H1 (cell line): ENCODE results near the gene CAMK2N2.

Source experiments
- BACH1 ChIP-seq: IDR thresholded peaks from 2 replicates; pipeline ENCODE4 v1.6.1; 2012; ENCODE audit warnings: low read length, improper control_type of control experiment
- EP300 ChIP-seq, 2 experiments: IDR thresholded peaks; 1 replicate in 1 of 2; 2 replicates in 1 of 2; pipeline ENCODE4 v1.6.1; 2011 to 2012; ENCODE audit warnings: low read depth in 2 of 2, low read length in 2 of 2, mild to moderate bottlenecking in 2 of 2, borderline replicate concordance in 1 of 2, inconsistent platforms in 1 of 2, moderate library complexity in 1 of 2
- FOSL1 ChIP-seq: IDR thresholded peaks from 2 replicates; pipeline ENCODE4 v1.6.1; 2011; ENCODE audit warnings: mild to moderate bottlenecking, low read depth, low read length, moderate library complexity; ENCODE audit not compliant: insufficient read depth
- JUN ChIP-seq: IDR thresholded peaks from 2 replicates; pipeline ENCODE4 v1.6.1; 2011; ENCODE audit warnings: low read depth, mild to moderate bottlenecking, improper control_type of control experiment, low read length
- PHF8 ChIP-seq: fragments of 200-600 bp; sonication (generic); conservative IDR thresholded peaks from 2 replicates; pipeline ENCODE4 v1.7.1; 2012; ENCODE audit warnings: low read depth, mild to moderate bottlenecking, inconsistent platforms, low read length, moderate library complexity
- POLR2A ChIP-seq, 2 experiments: IDR thresholded peaks; 1 replicate in 1 of 2; 2 replicates in 1 of 2; pipeline ENCODE4 v1.6.1; 2011; ENCODE audit warnings: low read depth in 2 of 2, low read length in 2 of 2, mild to moderate bottlenecking in 2 of 2; ENCODE audit errors: control extremely low read depth in 1 of 2
- POLR2AphosphoS5 ChIP-seq: IDR thresholded peaks from 2 replicates; pipeline ENCODE4 v1.6.1; 2011; ENCODE audit warnings: low read depth, low read length
- RFX5 ChIP-seq: IDR thresholded peaks from 2 replicates; pipeline ENCODE4 v1.6.1; 2011; ENCODE audit warnings: low read depth, low read length, improper control_type of control experiment, borderline replicate concordance
- SP1 ChIP-seq: IDR thresholded peaks from 2 replicates; pipeline ENCODE4 v1.6.1; 2011; ENCODE audit warnings: low read depth, low read length
- SP2 ChIP-seq: IDR thresholded peaks from 2 replicates; pipeline ENCODE4 v1.6.1; 2012; ENCODE audit warnings: mild to moderate bottlenecking, low read length, inconsistent platforms
- SUZ12 ChIP-seq: fragments of 200-600 bp; sonication (generic); IDR thresholded peaks from 2 replicates; pipeline ENCODE4 v1.6.1; 2012; ENCODE audit warnings: mild to moderate bottlenecking, inconsistent platforms, low read length, moderate library complexity, mixed read lengths
- TAF1 ChIP-seq: IDR thresholded peaks from 2 replicates; pipeline ENCODE4 v1.6.1; 2011; ENCODE audit warnings: mild to moderate bottlenecking, low read depth, low read length
- TF ChIP-seq, protein P1 (sequence below), 3 experiments: IDR thresholded peaks; 1 replicate in 2 of 3; 2 replicates in 1 of 3; pipeline versions ENCODE4 v1.5.1 to v1.6.1; 2011; ENCODE audit warnings: low read length in 3 of 3, mild to moderate bottlenecking in 3 of 3, inconsistent platforms in 2 of 3, low read depth in 1 of 3, moderate library complexity in 1 of 3; ENCODE audit not compliant: insufficient read depth in 1 of 3; ENCODE audit errors: control extremely low read depth in 1 of 3
- TF ChIP-seq, protein P2 (sequence below): IDR thresholded peaks from 2 replicates; pipeline ENCODE4 v1.6.1; 2012; ENCODE audit warnings: inconsistent platforms

DNA sequence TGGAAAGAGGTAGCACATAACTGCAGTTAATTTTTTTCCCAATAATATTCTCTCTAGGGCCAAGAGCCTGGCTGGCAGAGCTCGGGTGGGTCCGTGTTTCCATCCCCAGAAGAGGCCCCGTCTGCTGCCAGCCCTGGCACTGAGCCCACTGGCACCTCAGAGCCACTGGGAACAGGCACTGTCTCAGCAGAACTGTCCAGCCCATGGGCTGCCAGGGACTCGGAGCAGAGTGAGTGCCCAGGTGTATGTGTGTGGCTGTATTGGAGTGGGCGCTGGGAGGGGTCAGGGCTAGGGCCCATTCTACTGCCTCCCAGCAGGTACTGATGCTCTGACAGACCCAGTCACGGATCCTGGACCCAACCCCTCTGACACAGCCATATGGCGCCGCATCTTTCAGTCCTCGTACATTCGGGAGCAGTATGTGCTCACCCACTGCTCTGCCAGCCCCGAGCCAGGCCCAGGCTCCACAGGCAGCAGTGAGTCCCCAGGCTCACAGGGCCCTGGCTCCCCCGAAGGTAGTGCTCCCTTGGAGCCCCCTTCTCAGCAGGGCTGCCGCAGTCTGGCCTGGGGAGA, 23.0 kb downstream of the CAMK2N2 start:
- TF ChIP-seq, protein P1, sequence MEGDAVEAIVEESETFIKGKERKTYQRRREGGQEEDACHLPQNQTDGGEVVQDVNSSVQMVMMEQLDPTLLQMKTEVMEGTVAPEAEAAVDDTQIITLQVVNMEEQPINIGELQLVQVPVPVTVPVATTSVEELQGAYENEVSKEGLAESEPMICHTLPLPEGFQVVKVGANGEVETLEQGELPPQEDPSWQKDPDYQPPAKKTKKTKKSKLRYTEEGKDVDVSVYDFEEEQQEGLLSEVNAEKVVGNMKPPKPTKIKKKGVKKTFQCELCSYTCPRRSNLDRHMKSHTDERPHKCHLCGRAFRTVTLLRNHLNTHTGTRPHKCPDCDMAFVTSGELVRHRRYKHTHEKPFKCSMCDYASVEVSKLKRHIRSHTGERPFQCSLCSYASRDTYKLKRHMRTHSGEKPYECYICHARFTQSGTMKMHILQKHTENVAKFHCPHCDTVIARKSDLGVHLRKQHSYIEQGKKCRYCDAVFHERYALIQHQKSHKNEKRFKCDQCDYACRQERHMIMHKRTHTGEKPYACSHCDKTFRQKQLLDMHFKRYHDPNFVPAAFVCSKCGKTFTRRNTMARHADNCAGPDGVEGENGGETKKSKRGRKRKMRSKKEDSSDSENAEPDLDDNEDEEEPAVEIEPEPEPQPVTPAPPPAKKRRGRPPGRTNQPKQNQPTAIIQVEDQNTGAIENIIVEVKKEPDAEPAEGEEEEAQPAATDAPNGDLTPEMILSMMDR (IDR thresholded peaks at IDR 0.05; ENCODE audit: control extremely low read depth in 1 of 3, insufficient read depth in 1 of 3, low read depth in 1 of 3, low read length in 3 of 3): no peak
- TF ChIP-seq RFX5 (no peak), FOSL1 (no peak), EP300 (IDR thresholded peaks at IDR 0.05; ENCODE audit: borderline replicate concordance in 1 of 2, low read depth in 2 of 2, low read length in 2 of 2) (no peak), SP1 (no peak), SP2 (no peak), POLR2AphosphoS5 (no peak), SUZ12 (no peak), JUN (no peak), POLR2A (IDR thresholded peaks at IDR 0.05; ENCODE audit: control extremely low read depth in 1 of 2, low read depth in 2 of 2, low read length in 2 of 2) (no peak), TAF1 (no peak), BACH1 (no peak), PHF8 (no peak)
- TF ChIP-seq, protein P2, sequence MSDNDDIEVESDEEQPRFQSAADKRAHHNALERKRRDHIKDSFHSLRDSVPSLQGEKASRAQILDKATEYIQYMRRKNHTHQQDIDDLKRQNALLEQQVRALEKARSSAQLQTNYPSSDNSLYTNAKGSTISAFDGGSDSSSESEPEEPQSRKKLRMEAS: no peak
